Posterior cingulate gyrus (tissue), 11 donors: ENCODE results near the gene TMEM170B.
"Not testable (repeated sequence)": the region's sequence is repeated elsewhere in the genome, so short reads cannot be mapped to it uniquely, and the experiment has no call there.

Experiments
- DNase-seq, 10 donors: peaks; one replicate each; pipeline versions ENCODE4 v3.0.0 to v3.0.0-alpha.2; 2020 to 2021; ENCODE audit warnings: mixed read lengths in 3 of 10
- intact Hi-C: fragments of 100-400 bp; cut with DNase I; formaldehyde crosslinking; loops from one replicate; pipeline ENCODE4 v1.15.1; 2023

TMEM170B gene

DNA sequence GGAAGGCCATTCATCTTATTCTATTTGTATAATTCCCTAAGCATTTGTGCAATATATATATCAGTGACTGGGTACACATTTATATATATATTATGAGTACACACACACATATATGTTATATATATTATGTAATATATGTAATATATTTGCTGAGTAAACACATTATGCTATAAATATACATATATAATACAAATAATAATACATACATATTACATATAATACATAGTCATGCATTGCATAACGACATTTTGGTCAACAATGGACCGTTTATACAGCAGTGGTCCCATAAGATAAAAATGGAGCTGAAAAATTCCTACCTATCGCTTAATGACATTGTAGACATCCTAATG, 11.4 kb upstream of the TMEM170B start:
- intact Hi-C loops: no loop called here
- DNase-seq: no peak

- DNase-seq: no peak
- intact Hi-C loops: no loop called here
These were observed 10.2 kb upstream of the TMEM170B start for GRCh38 chr6:11527274-11527870.

DNA sequence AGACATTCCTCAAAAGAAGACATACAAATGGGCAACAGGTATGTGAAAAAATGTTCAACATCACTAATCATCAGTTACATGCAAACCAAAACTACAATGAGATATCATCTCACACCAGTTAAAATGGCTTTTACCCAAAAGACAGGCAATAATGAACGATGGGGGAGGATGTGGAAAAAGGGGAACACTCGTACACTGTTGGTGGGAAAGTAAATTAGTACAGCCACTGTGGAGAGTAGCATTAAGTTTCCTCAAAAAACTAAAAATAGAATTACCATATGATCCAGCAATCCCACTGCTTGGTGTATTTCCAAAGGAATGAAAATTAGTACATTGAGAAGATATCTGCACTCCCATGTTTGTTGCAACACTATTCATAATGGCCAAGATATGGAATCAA, 8.6 kb upstream of the TMEM170B start:
- intact Hi-C loops: no loop called here

GRCh38 chr6:11532097-11532496, 5.5 kb upstream of the TMEM170B start:
- intact Hi-C loops: no loop called here
- peak in 3 of 10 donors; percentile 16 to 79 (median 58) for DNase-seq

More for the DNA sequence above, 8.6 kb upstream of the TMEM170B start:
- no peak for DNase-seq

DNA sequence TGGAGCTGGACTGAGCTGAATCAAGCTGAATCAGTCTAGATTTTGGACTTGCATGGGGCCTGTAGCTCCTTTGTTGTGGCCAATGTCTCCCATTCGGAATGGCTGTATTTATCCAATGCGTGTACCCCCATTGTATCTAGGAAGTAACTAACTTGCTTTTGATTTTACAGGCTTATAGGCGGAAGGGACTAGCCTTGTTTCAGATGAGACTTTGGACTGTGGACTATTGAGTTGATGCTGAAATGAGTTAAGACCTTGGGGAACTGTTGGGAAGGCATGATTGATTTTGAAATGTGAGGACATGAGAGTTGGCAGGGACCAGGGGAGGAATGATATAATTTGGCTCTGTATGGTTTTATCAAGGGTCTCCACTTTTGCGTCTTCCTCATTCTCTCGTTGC, 3.0 kb upstream of the TMEM170B start:
- intact Hi-C loops: no loop called here
- DNase-seq: no peak

- DNase-seq: no peak
- intact Hi-C loops: loop anchor here (5.0 kb wide), 1 partner anchor 839 kb away; no protein-coding TSS in a partner anchor
These were observed 1.7 kb upstream of the TMEM170B start for GRCh38 chr6:11535801-11536230.

DNA sequence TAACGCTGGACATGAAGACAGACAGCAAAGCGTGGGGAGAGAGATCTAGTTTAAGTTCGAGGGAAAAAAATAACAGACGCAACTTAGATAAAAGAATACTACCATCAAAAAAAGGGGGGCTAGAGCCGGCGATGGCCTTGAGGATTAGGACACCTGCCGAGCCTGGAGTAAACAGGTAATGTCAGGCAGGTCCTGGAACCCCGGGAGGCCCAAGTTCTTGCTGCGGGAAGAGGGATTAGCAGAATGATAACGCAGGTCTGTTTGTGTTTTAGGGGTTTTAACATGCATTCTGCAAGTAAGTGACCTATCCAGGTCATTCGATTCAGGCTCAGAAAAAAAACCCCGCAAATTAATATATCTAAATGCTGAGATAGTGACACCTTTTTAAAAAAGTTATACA, 754 bp upstream of the TMEM170B start:
- peak in 7 of 10 donors; percentile 17 to 84 (median 30) for DNase-seq
- intact Hi-C loops: loop anchor here (5.0 kb wide), 1 partner anchor 839 kb away; no protein-coding TSS in a partner anchor

DNA sequence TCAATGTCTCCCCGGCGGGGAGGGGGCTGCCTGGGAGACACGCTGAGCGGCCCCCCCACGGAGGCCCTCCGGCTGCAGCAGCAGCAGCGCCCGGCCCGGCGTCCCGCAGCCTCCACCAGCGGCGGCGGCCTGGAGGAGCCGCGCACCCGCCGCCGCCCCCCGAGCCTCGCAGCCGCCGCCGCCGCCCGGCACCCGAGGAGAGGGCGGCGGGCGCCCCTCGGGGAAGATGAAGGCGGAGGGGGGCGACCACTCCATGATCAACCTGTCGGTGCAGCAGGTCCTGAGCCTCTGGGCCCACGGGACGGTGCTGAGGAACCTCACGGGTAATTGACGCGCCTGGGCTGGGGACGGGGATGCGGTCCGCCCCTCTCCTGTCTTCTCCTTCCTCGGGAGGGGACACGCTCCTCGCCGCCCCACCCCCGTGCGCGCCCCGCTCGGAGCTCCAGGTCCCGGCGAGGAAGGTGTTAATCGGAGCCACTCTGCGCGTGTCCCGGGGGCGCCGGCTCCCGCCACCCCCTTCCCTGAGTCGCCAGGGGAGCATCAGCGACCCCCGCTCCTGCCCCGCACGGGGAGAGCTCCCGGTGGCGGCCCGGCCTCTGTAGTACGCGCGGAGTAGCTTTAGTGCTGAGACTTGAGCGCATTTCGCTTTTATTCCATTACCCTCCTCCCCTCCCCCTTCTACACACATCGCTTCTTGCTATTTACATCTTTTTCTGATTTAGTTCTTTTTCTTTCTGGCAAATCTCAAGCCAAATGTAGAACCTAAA, 686 bp downstream of the TMEM170B start:
- intact Hi-C loops: loop anchor here (5.0 kb wide), 1 partner anchor 841 kb away; no protein-coding TSS in a partner anchor
- DNase-seq: peak; percentile 14 to 90 (median 29)

DNA sequence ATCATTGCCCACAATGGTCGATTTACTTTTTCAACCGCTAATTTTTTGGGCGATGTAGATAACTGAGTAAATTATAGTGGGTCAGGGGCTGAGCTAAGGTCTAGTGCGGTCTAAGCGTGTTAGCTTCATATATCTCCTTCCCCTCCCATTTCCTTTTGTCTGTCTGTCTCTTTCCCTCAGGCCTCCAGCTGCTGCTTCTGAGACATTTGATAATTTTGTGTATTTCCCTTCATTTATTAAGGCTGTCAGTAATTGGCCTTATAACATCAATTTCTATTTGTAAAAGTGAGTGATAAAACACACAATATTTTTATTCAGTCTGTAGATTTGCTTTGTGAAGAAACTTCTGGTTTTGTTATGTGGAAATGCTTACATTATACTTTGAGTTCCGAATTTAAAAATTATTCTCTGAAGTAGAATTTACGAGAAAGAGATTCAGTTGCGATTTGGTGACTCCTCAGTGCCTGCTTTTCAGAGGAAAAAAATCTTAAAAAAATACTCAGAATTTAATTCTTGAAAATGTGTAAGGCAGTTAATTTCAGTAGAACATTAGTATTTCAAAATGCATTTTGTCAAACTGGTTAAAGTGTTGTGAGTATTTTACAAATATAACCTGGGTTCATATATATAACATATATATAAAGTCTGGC, 1.4 kb downstream of the TMEM170B start:
- no peak for DNase-seq
- intact Hi-C loops: loop anchor here (5.0 kb wide), 1 partner anchor 842 kb away; no protein-coding TSS in a partner anchor

DNA sequence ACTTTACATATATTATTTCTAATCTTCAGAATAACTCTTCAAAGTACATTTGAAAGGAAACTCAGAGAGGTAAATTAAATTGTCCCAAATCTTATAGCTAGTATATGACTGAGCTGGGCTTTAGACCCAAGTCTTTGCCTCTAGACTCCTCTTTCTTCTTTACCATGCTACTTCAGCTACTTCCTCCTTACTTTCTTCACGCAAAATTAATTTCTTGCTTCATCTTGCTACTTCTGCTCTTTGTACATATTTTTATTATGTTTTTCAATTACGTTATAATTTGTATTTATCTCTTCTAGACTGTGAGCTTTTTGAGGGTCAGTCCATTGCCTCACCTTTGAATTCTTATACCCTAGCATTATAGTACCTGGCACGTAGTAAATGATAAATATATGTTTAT, 5.3 kb downstream of the TMEM170B start:
- intact Hi-C loops: loop anchor here (5.0 kb wide), 1 partner anchor 34 kb away; no protein-coding TSS in a partner anchor
- no peak for DNase-seq

GRCh38 chr6:11543919-11544518, 6.5 kb downstream of the TMEM170B start:
- no peak for DNase-seq
- intact Hi-C loops: loop anchor here (5.0 kb wide), 1 partner anchor 33 kb away; no protein-coding TSS in a partner anchor

GRCh38 chr6:11547846-11548245, 10.3 kb downstream of the TMEM170B start:
- intact Hi-C loops, DNase-seq: not testable (repeated sequence)

GRCh38 chr6:11548578-11548977, 11.0 kb downstream of the TMEM170B start:
- DNase-seq, intact Hi-C loops: not testable (repeated sequence)

DNA sequence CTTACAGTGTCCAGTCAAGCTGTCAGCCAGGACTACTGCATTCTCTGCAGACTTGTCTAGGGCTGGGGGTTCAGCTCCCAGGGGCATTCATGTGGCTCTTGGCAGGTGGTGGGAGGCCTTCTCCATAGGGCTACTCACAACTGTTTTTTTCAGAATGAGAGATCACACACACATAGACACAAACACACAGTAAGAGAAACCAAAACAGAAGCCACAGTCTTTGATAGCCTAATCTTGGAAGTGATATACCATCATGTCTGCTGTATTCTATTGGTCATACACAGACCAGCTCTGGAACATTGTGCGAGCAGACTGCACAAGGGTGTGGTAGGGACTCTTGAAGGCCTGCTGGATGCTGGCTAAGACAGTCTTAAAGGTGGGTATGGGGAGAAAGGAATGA, 13.5 kb downstream of the TMEM170B start:
- DNase-seq: no peak
- intact Hi-C loops: no loop called here

GRCh38 chr6:11552442-11552841, 14.9 kb downstream of the TMEM170B start:
- intact Hi-C loops: no loop called here
- no peak for DNase-seq

GRCh38 chr6:11553824-11554223, 16.3 kb downstream of the TMEM170B start:
- intact Hi-C loops: no loop called here
- no peak for DNase-seq

- no peak for DNase-seq
- intact Hi-C loops: no loop called here
These were observed 18.8 kb downstream of the TMEM170B start for GRCh38 chr6:11556309-11556708.

DNA sequence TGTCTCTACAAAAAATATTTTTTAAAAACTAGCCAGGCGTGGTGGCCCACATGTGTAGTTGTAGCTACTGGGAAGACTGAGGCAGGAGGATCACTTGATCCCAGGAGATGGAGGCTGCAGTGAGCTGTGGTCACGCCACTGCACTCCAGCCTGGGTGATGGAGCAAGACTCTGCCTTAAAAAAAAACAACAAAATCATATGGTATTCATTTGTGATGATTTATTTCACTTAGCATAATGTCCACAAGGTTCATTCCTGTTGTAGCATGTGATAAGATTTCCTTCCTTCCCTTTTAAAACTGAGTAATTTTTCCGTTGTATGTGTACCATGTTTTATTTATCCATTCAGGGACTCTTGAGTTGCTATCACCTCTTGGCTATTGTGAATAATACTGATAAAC, 26.2 kb downstream of the TMEM170B start:
- intact Hi-C loops: no loop called here
- peak in 1 of 10 donors; percentile 40 for DNase-seq

- intact Hi-C loops: no loop called here
- DNase-seq: no peak
These were observed 29.1 kb downstream of the TMEM170B start for GRCh38 chr6:11566609-11567008.

GRCh38 chr6:11571073-11571472, 33.5 kb downstream of the TMEM170B start:
- no peak for DNase-seq
- intact Hi-C loops: no loop called here
